K562 (cell line): Measurements from ENCODE around the gene GPD2. TPM values are rescaled to one million over a fixed set of nuclear protein-coding genes. Genes with fewer than 3 reads are reported as not detected.

Experiments
- BACH1 ChIP-seq: fragments of 200-800 bp; sonication (Bioruptor generic); IDR thresholded peaks from 2 replicates; pipeline ENCODE4 v1.6.1; 2016; ENCODE audit warnings: missing genetic modification characterization, missing compliant biosample characterization
- BCL6 ChIP-seq: fragments of 250-450 bp; sonication (Bioruptor Pico); IDR thresholded peaks from 2 replicates; pipeline ENCODE4 v1.4.0; 2020
- CHCHD3 ChIP-seq: fragments of 250-450 bp; sonication (Bioruptor Pico); IDR thresholded peaks from 2 replicates; pipeline ENCODE4 v2.1.2; 2022; ENCODE audit warnings: mild to moderate bottlenecking
- E2F4 ChIP-seq: sonication (generic); formaldehyde crosslinking; IDR thresholded peaks from 2 replicates; pipeline ENCODE4 v1.8.0; 2022; ENCODE audit warnings: mild to moderate bottlenecking, low read depth, missing genetic modification reagents
- MGA ChIP-seq: fragments of 450-650 bp; IDR thresholded peaks from 2 replicates; pipeline ENCODE4 v1.6.1; 2016; ENCODE audit warnings: mild to moderate bottlenecking, moderate library complexity
- NR2C2 ChIP-seq, 2 experiments: fragments of 200-800 bp in 1 of 2; sonication (Bioruptor generic) in 1 of 2; sonication (generic) in 1 of 2; formaldehyde crosslinking in 1 of 2; IDR thresholded peaks; 2 replicates each; pipeline versions ENCODE4 v1.6.1 to v1.8.0; 2016 to 2022; ENCODE audit warnings: mild to moderate bottlenecking in 1 of 2, missing compliant biosample characterization in 1 of 2, missing genetic modification characterization in 1 of 2, missing genetic modification reagents in 1 of 2
- RBBP5 ChIP-seq: fragments of 200-600 bp; sonication (generic); IDR thresholded peaks from 2 replicates; pipeline ENCODE4 v1.6.1; 2012; ENCODE audit warnings: borderline replicate concordance, mild to moderate bottlenecking, low read length, control low read depth, inconsistent platforms; ENCODE audit not compliant: insufficient read depth, poor library complexity, severe bottlenecking
- UBTF ChIP-seq, 2 experiments: IDR thresholded peaks; 2 replicates each; pipeline ENCODE4 v1.6.1; 2012; ENCODE audit warnings: improper control_type of control experiment in 2 of 2, low read depth in 2 of 2, low read length in 2 of 2, borderline replicate concordance in 1 of 2
- polyA plus RNA-seq, 8 experiments: library from polyadenylated mRNA; depleted of rRNA in 4 of 8; stranded (reverse) in 5 of 8; unstranded in 3 of 8; fragments of >200 nt; fragmentation: Nextera tagmentation in 2 of 8; fragmentation: Illumina TruSeq in 1 of 8; extraction: Ambion mirVana in 2 of 8; extraction: Trizol in 1 of 8; gene quantifications; 2 replicates each; pipeline versions ENCODE4 v1.2.1 to v1.2.3, GENCODE V29; 2011 to 2014; ENCODE audit warnings: inconsistent platforms in 1 of 8, missing spikeins in 1 of 8
- total RNA-seq, 7 experiments: library from RNA; depleted of rRNA in 6 of 7; stranded (reverse); fragments of >200 nt in 6 of 7; fragmentation: Illumina TruSeq in 2 of 7; extraction: Trizol in 2 of 7; gene quantifications; 2 replicates each; pipeline versions ENCODE4 v1.2.1 to v1.2.3, GENCODE V29; 2011 to 2021; ENCODE audit warnings: low replicate concordance in 1 of 7
- TF ChIP-seq, protein P1 (sequence below): sonication (generic); formaldehyde crosslinking; IDR thresholded peaks from 2 replicates; pipeline ENCODE4 v1.8.0; 2022; ENCODE audit warnings: missing genetic modification reagents, mild to moderate bottlenecking, moderate library complexity, borderline replicate concordance

The GPD2 gene
- total and polyA plus RNA-seq, 9 of the 15 experiments (the other 6 are each of a cell fraction or from before 2014, with no cell fraction given): 5.2 to 39.2 (median 19.0) TPM

GRCh38 chr2:156399950-156400705 is 36.1 kb upstream of the GPD2 start (continued):
- TF ChIP-seq MGA: peak; percentile 93
- TF ChIP-seq CHCHD3 (CRISPR knock-in tag): no peak
- TF ChIP-seq BACH1: no peak
- 0 out of 2 replicates have a peak, but pooled peaks have one; percentile 21 for TF ChIP-seq E2F4 (CRISPR knock-in tag)
- TF ChIP-seq BCL6: no peak
- TF ChIP-seq, protein P1, sequence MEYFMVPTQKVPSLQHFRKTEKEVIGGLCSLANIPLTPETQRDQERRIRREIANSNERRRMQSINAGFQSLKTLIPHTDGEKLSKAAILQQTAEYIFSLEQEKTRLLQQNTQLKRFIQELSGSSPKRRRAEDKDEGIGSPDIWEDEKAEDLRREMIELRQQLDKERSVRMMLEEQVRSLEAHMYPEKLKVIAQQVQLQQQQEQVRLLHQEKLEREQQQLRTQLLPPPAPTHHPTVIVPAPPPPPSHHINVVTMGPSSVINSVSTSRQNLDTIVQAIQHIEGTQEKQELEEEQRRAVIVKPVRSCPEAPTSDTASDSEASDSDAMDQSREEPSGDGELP (CRISPR knock-in tag): peak; percentile 43; the same call in 1 of the 2 replicates
- peak; percentile 99 for TF ChIP-seq RBBP5
- peak; percentile 78 to 85; a peak in 3 of 4 replicates for TF ChIP-seq UBTF (IDR thresholded peaks at IDR 0.05; ENCODE audit: borderline replicate concordance in 1 of 2, low read depth in 2 of 2, low read length in 2 of 2)
- no peak for TF ChIP-seq NR2C2 (CRISPR knock-in tag; IDR thresholded peaks at IDR 0.05)
- TF ChIP-seq NR2C2 (tag; IDR thresholded peaks at IDR 0.05): 0 out of 2 replicates have a peak, but pooled peaks have one; percentile 45
